NT2/D1 (cell line): ENCODE results near the gene MED16.
"Not testable (repeated sequence)": the region's sequence is repeated elsewhere in the genome, so short reads cannot be mapped to it uniquely, and the experiment has no call there.

Experiments
- DNase-seq: peaks from one replicate; pipeline ENCODE4 v3.0.0-alpha.2; 2011; ENCODE audit warnings: low read depth, low spot score
- H3K27me3 ChIP-seq: 2 replicates; pipeline ENCODE4 v1.6.0; 2011; ENCODE audit warnings: mild to moderate bottlenecking; ENCODE audit not compliant: insufficient read length, insufficient read depth
- H3K36me3 ChIP-seq: 2 replicates; pipeline ENCODE4 v1.6.1; 2011; ENCODE audit warnings: mild to moderate bottlenecking, low read length, mixed read lengths; ENCODE audit not compliant: insufficient read depth, insufficient read length
- H3K4me1 ChIP-seq: 2 replicates; pipeline ENCODE4 v1.5.1; 2011; ENCODE audit not compliant: insufficient read depth, insufficient read length
- H3K4me3 ChIP-seq: 2 replicates; pipeline ENCODE4 v1.5.1; 2011; ENCODE audit warnings: low read depth; ENCODE audit not compliant: insufficient read length
- H3K9ac ChIP-seq: 2 replicates; pipeline ENCODE4 v1.6.0; 2011; ENCODE audit warnings: low read depth; ENCODE audit not compliant: insufficient read length
- H3K9me3 ChIP-seq: 2 replicates; pipeline ENCODE4 v1.5.1; 2011; ENCODE audit warnings: mild to moderate bottlenecking, low read length; ENCODE audit not compliant: insufficient read depth
- SUZ12 ChIP-seq: IDR thresholded peaks from 2 replicates; pipeline ENCODE4 v1.6.1; 2011; ENCODE audit not compliant: insufficient read length, insufficient read depth; ENCODE audit errors: extremely low read depth
- YY1 ChIP-seq: IDR thresholded peaks from 2 replicates; pipeline ENCODE4 v1.6.1; 2011; ENCODE audit not compliant: insufficient read length, insufficient read depth
- ZNF274 ChIP-seq: IDR thresholded peaks from 2 replicates; pipeline ENCODE4 v1.6.1; 2011; ENCODE audit warnings: mild to moderate bottlenecking, low read depth, low read length

The MED16 gene

DNA sequence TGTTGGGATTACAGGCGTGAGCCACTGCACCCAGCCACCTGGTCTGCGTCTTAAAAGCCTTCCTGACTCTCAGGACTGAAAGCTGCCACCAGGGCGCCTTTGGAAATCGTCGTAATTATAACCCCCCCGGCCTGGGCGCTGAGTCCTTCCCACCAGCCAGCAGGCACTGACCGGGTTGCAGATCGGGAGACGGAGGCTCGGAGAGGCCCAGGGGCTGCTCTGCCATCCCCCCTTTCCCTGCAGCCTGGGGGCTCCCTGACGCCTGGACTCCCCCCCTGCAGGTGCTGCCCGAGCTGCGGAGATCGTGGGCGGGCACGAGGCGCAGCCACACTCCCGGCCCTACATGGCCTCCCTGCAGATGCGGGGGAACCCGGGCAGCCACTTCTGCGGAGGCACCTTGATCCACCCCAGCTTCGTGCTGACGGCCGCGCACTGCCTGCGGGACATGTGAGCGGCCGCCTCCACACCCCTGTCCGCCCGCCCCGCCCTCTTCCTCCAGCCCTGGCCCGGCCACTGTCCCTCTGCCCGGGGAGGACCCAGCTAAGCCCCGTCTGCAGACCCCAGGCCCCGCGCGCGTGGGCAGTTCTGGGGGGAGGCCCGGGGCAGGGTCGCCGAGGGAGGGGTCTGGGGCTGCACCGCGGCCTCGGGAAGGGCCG, 49.7 kb downstream of the MED16 start:
- TF ChIP-seq SUZ12 (no peak), ZNF274 (no peak)
- H3K27me3 ChIP-seq, result peaks cover 16% of the 10 kb centered on the region
- peak overlapping the region; percentile 37 for H3K4me3 ChIP-seq
- no peaks in the 10 kb centered on the region for H3K9me3 ChIP-seq
- no peak for DNase-seq
- no peaks in the 10 kb centered on the region for H3K36me3 ChIP-seq
- H3K9ac ChIP-seq, result peak overlapping the region; percentile 76
- H3K4me1 ChIP-seq, result peaks cover 18% of the 10 kb centered on the region

DNA sequence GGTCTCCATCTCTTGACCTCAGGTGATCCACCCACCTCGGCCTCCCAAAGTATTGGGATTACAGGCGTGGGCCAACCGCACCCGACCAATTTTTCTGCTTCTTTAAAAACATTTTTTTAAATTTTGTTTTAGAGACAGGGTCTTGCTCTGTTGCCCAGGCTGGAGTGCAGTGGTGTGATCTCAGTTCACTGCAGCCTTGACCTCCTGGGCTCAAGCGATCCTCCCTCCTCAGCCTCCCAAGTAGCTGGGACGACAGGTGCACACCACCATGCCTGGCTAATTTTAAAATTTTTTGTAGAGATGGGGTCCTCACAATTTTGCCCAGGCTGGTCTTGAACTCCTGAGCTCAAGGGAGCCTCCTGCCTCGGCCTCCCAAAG, 50.2 kb downstream of the MED16 start:
- not testable (repeated sequence) for H3K9ac ChIP-seq, DNase-seq, H3K9me3 ChIP-seq, H3K4me3 ChIP-seq, H3K36me3 ChIP-seq
- H3K4me1 ChIP-seq, result peaks cover 17% of the 10 kb centered on the region
- H3K27me3 ChIP-seq, result peaks cover 16% of the 10 kb centered on the region

DNA sequence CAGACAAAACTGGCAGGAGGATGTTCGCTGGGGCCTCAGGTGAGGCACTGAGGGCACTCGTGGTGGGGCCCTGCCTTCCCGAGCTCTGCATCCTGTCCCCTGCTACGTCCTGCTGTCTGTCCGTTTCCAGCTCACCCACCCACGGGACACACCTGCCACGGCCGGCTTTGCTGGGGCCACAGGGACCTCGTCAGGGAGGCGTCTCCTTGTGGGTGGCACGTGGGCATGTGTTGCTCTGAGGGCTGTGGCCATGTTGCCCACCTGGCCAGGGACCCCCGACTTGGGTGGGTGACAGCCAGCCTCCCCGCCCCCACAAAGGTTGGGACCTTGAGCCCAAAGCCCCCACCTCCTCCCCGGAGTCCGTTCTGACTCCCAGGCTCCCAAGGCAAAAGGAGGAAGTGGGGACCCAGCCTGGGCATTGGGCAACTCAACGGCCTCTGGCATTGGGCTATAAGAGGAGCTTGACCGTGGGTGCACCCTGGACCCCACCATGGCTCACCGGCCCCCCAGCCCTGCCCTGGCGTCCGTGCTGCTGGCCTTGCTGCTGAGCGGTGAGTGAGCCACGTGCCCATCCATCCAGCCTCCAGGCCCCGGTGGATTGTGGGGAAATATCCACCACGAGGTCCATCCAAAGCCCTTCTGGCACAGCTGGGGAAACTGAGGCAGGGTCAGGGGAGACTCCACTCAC, 52.3 kb downstream of the MED16 start, which contains the start of gene PRTN3:
Gene PRTN3, plus strand, starts transcription at position 481 of the 688 bp plus-strand sequence. Its CDS starts 10 bp downstream, at position 491.
- Histone ChIP-seq H3K36me3 (no peaks in the 10 kb centered on the region), H3K4me1 (peaks cover 10% of the 10 kb centered on the region), H3K9ac (no peak within 1 kb of the TSS), H3K27me3 (peaks cover 16% of the 10 kb centered on the region), H3K9me3 (no peaks in the 10 kb centered on the region), H3K4me3 (no peak within 1 kb of the TSS)
- DNase-seq, result no peak
- TF ChIP-seq ZNF274 (no peak), SUZ12 (no peak), YY1 (no peak)

DNA sequence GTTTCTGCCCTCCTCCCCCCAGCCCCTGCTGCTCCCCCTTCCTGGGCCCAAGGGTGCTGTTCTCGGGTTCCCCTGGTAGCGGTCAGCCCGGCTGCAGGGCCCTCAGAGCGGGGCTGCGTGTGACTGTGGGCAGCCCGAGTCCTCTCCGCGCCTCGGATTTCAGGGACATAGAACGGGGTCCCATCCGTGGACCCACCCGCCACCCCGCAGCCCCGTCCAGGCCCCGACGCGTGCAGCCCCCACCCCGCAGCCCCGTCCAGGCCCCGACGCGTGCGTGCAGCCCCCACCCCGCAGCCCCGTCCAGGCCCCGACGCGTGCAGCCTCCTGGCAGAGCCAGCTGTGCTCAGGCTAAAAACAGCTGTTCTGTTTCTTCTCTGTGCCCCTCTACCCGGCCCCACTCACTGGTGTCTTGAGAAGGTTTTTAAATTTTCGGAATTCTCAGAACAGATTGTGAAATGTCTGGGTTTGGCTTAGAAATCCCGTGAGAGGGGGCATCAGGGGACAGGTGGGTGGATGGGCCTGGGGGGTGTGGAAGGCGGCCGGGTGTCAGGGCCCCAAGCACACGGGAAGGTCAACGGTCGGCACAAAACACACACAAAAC, 57.7 kb downstream of the MED16 start:
- H3K27me3 ChIP-seq, result no peaks in the 10 kb centered on the region
- TF ChIP-seq ZNF274 (no peak), SUZ12 (no peak), YY1 (no peak)

DNA sequence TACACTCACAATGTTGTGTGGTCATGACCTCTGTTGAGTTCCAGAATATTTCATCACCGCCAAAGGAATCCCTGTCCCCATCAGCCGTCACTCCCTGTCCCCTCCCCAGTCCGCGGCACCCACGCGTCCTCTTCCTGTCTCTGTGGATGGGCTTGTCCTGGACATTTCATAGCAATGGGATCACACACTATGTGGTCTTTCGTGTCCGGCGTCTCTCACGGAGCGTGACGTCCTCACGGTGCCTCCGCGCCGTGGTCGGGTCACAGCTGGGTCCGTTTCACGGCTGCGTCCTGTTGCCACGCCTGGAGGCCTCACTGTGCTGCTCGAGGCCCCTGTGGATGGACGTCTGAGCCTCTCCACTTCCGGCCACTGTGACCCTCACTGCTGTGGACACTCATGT, 58.8 kb downstream of the MED16 start:
- Histone ChIP-seq H3K4me3 (no peak overlapping the region), H3K9ac (no peak overlapping the region), H3K27me3 (no peaks in the 10 kb centered on the region), H3K36me3 (no peaks in the 10 kb centered on the region), H3K4me1 (peaks cover 5% of the 10 kb centered on the region), H3K9me3 (no peaks in the 10 kb centered on the region)
- TF ChIP-seq ZNF274 (no peak), SUZ12 (no peak), YY1 (no peak)
- no peak for DNase-seq

More for the DNA sequence above, 57.7 kb downstream of the MED16 start:
- DNase-seq, result no peak
- no peak overlapping the region for H3K9ac ChIP-seq
- no peaks in the 10 kb centered on the region for H3K9me3 ChIP-seq
- H3K4me1 ChIP-seq, result peaks cover 5% of the 10 kb centered on the region
- H3K36me3 ChIP-seq, result no peaks in the 10 kb centered on the region
- no peak overlapping the region for H3K4me3 ChIP-seq

DNA sequence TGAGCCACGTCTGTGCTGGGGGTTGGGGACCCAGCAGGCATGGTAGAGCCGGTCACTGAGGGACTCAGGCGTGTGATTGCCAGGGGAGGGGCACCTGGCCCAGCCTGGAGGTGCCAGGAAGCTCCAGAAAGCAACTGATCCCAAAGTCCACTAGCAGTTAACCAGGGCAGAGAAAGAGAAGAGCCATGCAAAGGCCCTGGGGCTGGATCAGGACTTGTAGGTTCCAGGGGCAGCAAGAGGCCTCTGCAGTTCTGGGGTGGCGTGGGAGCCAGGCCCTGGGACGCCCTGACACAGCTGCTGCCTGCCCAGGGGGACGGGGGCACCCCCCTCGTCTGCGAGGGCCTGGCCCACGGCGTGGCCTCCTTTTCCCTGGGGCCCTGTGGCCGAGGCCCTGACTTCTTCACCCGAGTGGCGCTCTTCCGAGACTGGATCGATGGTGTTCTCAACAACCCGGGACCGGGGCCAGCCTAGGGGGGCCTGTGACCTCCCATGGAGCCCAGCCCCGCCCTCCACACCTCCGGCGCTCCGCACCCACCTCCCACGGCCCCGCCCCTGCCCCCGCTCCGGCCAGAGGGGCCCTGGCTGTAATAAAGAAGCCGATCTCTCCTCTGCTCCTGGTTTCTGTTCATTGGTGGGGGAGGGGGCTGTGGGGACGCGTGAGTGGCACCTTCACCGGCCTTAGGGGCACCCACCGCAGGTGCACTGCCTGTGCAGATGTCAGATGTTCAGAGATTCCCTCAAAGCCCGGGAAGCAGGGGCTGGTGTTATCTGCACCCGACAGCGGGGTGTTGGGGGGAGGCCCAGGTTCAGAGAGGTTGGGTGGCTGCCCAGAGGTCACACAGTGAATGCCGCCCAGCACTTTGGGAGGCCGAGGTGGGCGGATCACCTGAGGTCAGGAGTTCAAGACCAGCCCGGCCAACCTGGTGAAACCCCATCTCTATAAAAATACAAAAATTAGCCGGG, 61.3 kb downstream of the MED16 start:
- H3K4me1 ChIP-seq, result peaks cover 3% of the 10 kb centered on the region
- H3K9ac ChIP-seq, result no peak overlapping the region
- H3K36me3 ChIP-seq, result no peaks in the 10 kb centered on the region
- no peak for TF ChIP-seq SUZ12
- TF ChIP-seq YY1, result no peak
- no peak for TF ChIP-seq ZNF274
- DNase-seq, result no peak
- no peak overlapping the region for H3K4me3 ChIP-seq
- H3K27me3 ChIP-seq, result no peaks in the 10 kb centered on the region
- no peaks in the 10 kb centered on the region for H3K9me3 ChIP-seq
